Activated gamma-delta T cell (primary cell): ENCODE results near the gene KAT2A.
"Not testable (repeated sequence)": the region's sequence is repeated elsewhere in the genome, so short reads cannot be mapped to it uniquely, and the experiment has no call there.

Source experiments
- DNase-seq: peaks from one replicate; lab custom pipeline; 2025; lab: John Stamatoyannopoulos, UW
- total RNA-seq, 2 donors: gene quantifications; one replicate each; lab custom pipeline; 2026; lab: John Stamatoyannopoulos, UW

Gene KAT2A
- total RNA-seq = 23.6 to 30.9 reads per million in 2 donors

DNA sequence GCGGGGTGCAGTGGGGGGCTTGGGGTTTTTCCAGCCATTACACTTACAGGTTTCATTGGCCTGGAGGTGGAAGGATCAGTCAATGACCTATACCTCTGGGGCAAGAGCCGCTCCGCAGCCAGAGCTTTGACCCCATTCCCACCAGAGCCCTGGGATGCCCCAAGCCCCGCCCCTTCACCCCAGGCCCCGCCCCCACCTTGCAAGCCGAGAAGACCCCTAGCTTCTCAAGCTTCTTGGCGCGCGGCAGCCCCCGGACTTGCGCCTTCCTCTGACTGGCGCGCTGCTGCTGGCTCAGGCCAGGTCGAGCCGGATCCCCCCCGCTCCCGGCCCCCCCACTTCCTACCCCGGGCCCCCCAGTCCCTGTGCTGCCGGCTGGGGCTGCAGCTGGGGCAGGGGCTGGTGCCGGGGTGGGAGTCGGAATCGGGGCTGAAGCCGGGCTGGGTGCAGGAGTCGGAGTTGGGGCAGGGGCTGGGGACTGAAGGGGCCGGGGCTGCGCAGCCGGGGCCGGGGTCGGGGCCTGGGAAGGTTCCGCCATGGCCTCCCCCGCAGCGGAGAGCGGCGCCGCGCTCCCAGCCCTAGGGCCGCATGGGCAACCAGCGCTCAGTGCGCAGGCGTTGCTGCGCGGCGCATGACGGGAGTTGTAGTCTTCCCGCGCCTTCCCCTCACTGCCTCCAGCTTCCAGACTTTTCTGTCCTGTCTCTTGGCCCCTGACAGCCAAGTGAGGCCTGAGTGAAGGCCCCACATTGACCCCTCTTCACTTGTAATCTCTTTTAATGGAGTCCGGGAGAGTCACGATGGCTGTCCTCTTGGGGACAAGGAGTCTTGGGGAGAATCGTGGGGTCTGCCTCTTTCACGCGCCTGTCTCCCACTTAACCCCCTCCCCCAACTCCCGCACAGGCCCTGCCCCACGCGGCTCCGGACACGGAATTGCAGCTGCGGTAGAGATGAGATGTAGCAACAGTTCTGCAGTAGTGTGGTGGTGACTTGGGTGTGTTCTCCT, at the start of gene KAT2A:
Gene KAT2A (minus strand): TSS at position 598 of the 1,000 bp plus-strand sequence. CDS start 63 bp downstream, at position 535.
- peak; percentile 61 for DNase-seq

DNA sequence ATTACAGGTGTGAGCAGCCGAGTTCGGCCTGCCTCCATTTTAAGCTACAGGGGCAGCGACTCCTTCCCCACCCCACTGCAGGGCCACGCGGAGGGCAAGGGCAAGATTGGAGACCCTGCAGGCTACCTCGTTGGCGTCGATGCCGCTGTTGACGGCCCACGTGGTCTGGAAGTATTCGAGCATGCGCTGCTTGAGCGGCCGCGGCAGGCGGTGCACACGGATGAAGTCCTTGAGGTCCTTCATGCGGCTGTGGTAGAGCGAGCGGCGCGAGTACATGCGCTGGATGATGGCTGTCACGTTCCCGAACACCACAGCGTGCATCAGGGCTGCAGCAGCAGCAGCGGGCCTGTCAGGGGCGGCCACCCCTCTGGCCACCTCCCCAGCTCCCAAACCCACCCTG, 48.2 kb upstream of the KAT2A start:
- no peak for DNase-seq

DNA sequence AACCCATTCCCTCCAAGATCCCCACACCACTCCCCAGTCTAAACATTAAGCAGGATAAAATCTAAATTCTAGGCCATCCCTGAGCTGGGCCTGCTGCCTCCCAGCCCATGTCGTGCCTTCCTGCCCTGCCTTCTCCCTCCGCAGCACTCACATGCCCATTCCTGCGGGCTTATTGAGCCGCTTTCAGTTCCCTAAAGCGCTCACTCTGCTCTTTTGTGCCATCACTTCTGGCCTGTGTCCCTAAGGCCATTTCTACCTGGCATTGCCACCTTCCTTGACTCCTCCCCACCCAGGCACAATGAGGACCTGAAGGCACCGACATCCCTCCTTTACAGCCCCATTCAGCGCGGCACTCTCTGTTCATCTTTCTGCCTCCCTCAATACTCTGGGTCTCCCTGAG, 46.6 kb upstream of the KAT2A start:
- no peak for DNase-seq

DNA sequence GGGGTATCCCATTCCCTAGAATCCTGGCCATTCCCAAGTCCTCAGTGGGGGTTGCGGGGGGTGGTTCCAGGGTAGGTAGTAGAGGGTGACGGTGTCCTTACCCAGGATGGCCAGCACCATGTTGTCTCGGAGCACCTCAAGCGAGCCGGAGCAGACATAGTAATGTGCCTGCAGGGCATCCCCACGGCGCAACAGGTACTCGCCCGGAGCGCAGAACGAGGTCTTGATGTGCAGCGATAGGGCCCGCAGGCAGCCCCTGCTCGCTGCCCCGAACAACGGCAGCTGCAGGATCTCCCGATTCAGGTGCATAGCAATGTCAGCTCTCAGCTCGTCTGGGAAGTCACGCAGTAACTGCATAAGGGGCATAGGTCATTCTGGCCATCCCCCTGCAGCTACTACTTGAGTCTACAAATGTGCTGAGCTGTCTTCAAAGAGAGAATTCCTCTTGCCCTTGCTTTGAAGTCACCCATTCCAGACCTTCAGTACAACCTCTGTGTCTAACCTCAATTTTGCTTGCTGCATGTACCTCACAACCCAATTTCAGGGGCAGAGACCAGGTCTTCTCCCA, 45.1 kb upstream of the KAT2A start:
- no peak for DNase-seq

DNA sequence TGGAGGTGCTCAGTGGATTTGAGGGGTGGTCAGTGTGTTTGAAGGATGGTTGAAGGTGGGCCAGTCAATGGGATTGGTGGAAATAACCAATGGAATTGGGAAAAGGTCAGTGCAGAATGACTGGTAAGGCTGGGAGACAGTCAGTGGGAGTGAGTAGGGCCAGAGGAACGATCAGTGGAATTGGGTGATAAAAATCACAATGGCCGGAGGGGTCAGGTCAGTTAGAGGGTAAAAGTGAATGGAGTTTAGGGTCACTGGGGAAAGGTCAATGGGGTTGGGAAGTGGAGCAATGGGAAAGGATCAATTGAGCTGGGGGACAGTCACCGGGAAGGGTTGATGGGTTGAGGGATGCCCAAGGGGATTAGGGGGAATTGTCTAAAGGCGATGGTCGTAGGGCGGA, 44.6 kb upstream of the KAT2A start:
- DNase-seq = no peak

DNA sequence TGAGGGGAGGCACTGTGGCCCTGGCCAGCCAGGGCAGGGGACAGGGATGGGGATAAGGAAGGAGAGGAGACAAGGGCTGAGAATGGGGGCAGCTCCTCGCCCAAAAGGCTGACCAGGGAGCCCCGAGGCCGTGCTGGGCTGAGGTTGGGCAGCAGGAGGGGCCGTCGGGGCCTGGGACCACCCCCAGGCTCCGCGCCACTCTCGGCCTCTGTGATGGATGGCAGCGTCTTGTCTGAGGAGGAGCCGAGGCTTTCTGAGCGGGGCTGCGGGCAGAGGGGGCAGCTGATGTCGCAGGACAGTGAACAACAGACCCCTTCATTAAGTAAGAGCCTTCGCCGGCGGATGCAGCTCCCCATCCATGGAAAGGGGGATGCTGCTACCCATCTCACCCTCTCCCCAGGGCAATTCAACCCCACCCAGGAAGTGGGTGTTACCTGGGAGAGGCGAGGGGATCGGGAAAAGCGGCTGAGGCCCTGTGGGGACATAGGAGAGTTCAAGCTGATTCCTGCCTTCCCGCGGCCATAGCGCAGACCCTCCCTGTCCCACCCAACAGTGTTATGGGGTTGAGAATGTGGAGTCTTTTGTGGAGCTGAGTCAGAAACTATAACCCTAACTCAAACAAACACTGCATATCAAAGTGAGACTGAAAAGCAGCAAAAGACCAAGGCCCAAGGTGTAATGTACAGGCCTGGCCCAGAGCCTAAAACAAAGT, 42.7 kb upstream of the KAT2A start:
- DNase-seq = no peak

DNA sequence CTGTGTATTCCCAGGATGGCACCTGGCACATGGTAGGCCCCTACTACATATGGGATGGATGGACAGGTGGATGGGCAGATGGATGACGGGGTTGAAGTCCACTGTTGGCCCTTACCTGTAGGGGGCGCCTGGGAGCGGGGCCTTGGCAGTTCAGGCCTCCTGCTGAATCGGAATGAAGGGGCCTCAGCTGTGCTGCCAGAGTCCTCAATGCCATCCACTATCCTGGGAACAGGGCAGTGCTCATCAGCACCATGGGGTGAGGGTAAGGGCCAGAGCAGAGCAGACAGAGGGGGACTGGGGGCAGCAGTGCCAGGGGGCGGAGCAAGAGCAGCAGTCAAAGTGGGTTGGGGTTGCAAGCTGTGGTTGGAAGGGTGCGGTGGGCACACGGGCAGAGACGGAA, 41.9 kb upstream of the KAT2A start:
- DNase-seq = no peak

DNA sequence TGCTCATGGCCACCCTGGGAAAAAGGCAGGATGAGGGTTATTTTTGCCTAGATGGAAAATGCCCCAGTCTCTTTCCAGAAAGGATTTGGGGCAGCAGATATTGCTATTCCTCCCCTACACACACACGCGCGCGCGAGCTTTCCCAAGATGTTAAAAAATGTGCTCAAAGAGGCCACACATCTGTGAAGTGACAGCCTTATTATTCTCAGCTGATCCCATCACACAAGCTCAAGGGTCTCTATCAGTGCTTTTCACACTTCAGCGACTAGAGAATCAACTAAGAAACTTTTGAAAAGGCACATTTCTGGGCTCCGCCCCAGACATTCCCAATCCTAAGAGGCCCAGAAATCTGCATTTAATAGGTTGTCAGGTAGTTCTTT, 39.4 kb upstream of the KAT2A start:
- no peak for DNase-seq

DNA sequence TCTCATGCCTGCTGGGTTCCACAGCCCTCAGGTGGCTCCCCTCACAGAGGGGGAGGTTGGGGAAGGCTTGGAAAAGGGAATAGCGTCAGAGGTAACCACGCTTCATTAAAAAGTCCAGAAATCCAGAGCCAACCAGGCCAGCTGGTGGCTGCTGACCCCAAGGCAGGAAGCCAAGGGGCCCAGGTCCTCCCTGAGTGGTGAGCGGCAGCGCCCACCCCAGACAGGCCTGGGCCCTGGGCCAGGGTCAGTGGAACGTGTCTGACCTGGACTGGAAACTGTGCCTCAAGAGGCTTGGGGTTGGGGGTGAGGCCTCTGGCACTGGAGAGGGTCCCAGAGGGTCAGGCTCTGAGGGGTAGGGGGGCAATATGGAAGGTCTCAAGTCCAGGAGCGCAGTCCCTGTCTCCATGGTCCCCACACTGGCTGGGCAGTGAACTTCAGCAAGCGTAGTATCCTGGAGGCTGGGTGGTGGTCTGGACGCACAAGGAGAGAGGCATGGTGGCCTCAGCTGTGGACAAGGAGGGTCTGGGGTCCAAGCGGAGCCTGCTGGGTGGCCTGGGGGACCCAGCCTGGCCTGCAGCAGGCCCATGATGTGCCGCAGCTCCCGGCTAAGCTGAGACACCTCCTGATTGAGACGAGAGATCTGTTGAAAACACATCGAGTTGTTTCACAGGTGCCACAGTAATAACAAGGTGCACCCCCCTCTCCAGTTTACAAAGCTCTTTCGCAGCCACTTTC, 38.8 kb upstream of the KAT2A start:
- DNase-seq = no peak

DNA sequence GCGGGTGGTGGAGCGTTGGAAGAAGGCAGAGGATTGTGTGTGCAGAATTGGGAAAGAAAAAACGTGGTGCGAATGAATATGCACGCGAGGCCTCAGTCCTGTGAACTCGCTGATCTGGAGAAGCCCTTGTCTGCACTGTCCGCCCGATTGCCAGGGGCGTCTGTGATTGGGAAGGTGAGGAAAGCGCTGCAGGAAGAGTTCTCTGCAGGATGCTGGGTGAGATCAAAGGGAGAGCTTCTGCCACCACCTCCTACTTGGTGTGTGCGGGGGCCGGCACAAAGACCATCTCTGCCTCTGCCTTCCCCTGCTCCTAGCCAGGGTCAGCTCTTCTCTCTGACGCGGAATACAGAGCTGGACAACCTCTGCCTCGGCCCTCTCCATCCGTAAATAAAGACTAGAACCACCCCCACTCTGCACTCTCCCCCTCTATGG, 34.5 kb upstream of the KAT2A start:
- no peak for DNase-seq

DNA sequence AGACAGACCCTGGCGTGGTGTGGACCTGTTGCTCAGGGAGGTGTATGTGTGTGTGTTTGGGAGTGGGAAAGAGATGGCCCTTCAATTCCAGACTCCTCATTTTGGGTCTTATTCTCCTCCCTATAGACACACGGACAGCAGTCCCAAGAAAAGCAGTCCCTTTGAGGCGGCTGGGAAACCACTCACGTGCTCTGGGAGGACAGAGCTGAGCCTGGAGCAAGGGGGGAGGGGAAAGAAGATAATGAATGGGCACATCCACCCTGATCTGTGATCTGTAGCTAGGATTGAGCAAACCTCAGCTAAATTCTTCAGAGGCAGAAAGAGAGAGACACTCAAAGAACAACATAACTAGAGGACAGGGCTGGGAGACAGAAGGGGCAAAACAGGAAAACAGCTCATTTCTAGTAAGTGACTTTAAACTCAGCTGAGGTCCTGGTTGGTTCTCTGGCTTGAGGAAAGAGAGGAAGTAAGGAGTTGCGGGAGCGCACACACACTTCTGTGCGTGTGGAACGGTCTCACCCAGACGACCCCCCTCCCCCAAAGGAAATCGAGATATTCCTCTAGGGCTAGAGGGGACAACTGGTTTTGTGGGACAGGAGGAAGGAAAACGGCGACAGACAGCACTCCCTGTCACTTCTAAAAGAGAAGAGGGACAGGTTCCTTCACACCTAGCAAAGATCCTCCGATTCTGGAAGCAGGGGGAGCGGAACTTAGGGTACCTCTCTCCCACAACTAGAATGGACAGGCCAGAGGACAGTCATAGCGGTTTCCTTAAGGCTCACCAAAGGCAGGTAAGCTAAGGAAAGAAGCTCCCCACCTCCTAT, 33.0 kb upstream of the KAT2A start:
- DNase-seq = no peak

DNA sequence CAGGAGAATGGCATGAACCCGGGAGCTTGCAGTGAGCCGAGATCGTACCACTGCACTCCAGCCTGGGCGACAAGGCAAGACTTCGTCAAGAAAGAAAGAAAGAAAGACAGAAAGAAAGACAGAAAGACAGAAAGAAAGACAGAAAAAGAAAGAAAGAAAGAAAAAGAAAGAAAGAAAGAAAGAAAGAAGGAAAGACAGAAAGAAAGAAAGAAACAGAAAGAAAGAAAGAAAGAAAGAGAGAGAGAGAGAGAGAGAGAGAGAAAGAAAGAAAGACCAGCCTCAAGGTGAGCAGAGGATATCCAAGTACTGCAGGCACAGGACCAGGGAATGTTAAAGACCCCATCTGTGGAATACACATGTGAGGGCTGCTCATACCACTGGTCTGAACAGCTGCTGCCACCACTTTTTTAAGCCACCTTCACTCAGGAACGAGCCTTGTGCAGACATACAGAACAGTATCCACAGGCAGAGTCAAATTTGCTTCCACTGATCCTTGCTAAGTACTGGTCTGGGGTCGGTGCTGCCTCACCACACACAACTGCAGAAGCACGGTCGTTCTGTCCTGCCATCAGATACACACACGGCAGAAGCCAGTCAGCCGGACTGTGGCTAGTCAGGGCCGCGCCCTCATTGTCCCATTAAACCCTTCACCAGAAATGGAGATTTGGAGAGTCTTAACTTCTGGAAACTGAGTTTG, 25.9 kb upstream of the KAT2A start:
- DNase-seq = no peak

DNA sequence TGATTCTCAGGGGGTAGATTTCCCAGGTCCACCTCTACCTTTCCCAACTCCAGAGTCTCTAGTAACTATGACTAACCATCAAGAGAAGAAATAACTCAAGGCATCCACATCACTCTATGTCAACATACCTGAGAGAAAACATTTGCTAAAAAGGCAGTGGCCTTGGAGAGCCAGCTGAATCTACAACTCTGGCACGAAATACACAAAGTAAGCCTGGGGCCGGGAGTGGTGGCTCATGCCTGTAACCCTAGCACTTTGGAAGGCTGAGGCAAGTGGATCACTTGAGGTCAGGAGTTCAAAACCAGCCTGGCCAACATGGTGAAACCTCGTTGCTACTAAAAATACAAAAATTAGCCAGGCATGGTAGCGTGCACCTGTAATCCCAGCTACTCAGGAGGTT, 22.0 kb upstream of the KAT2A start:
- DNase-seq = not testable (repeated sequence)

DNA sequence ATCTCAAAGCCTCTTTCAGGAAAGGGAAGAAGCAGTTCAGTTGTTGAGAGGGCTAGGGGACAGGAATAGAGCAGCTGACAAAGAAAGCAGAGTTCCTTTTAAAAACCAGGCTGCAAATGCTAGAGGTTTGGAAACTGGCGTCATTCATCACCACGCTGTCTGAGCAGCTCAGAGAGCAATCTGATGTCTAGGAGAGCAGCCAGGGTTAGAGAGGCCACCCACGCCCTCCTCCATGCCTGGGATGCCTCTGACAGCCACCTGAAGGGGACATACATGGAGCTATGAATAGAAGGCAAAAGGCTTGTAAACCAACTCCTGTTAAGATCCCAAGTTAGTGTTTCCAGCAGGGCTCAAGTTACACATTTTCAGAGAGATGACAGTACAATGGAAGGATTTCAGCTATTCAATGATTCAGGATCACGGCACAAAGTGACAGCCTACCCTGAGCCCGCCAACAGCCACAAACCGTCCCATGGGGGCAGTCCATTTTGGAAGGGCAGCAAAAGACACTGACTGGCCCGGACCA, 21.3 kb upstream of the KAT2A start:
- DNase-seq = no peak

DNA sequence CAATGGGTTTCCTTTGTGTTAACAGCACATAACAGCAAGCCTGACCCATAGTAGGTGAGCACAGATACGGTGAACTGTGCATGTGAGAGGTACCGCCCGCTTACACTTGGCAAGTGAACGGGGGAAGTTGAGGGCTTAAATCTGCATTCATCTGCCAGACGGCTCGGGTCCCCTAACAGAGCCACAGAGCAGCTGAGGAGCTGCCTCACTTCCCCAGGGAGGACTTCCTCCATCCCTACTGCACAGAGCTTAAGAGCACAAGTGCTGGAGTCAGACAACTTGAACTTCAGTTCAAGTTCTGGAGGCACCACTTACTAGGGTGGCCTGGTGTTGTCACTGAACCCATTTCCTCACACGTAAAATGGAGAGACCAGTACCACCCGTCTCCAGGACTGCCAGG, 20.2 kb upstream of the KAT2A start:
- DNase-seq = no peak

DNA sequence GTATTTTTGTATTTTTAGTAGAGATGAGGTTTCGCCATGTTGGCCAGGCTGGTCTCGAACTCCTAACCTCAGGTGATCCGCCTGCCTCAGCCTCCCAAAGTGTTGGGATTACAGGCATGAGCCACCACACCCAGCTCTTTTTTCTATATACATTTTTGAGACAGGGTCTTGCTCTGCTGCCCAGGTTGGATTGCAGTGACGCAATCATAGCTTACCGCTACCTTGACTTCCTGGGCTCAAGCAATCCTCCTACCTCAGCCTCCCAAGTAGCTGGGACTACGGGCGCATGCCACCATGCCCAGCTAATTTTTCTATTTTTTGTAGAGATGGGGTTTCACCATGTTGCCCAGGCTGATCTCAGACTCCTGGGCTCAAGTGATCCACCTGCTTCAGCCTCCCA, 19.5 kb upstream of the KAT2A start:
- DNase-seq = not testable (repeated sequence)

DNA sequence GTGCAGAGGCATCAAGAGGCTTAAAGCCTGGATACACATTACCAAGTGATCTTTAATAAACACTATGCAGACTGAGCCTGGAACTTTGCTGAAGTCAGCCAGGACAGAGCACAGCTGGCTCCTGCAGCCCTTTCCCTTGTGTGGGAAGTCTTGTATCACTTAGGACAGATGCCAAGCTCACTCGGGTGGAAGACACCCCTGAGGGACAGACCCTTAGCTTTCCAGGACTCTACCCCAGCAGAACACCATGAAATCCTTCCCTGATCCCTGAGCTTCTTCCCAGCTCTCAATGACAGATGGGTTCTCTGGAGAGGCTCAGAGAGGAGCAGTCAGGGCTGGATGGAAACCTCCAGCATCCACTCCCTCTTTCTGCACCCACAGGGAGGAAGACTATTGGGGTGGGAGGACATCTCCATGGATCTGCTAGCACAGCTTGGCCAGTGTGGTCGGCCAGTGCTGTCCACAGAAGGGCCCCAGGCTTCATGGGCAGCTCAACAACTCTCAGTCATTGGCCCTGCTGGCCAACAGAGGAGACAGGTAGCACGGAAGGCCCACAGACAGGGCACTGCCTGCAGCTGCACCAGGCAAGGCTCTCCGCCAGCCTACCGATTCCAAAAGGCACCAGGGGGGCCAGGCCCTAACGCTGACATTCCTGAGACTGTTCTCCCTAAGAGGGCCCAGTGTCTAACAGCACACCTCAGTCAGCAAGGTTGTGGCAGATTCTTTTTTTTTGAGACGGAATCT, 17.8 kb upstream of the KAT2A start:
- no peak for DNase-seq

DNA sequence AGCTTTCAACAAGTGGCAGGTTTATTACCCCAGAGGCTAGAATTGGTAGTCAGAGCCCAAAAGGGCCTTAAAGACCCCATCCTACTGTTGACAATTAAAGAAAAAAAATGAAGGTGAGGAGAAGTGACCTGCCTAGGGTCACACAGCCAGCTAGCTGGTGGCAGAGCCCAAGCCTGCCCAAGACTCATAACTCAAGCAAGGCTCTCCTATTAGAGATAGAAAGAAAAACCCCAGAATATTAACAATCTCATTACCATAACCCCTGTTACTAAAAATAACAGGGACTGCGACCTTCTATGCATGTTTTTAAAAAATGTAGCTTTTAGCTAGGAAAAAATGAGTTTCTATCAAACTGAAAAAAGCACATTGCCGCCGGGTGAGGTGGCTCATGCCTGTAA, 15.5 kb upstream of the KAT2A start:
- no peak for DNase-seq
